Neural progenitor cell (in vitro differentiated cells): ENCODE results near the gene MASTL. TPM values are rescaled to one million over a fixed set of nuclear protein-coding genes. Genes with fewer than 3 reads are reported as not detected.

Experiments used
- DNase-seq: peaks from one replicate; pipeline ENCODE4 v3.0.0-alpha.2; 2016; ENCODE audit warnings: low spot score
- H2AFZ ChIP-seq: fragments of 200-600 bp; sonication (generic); replicated peaks from 2 replicates; pipeline ENCODE4 v1.6.1; 2016; ENCODE audit warnings: antibody characterized with exemption
- H3F3A ChIP-seq: fragments of 200-600 bp; sonication (generic); 2 replicates; pipeline ENCODE4 v1.6.1; 2016; ENCODE audit warnings: antibody characterized with exemption, low read depth
- H3K27ac ChIP-seq: fragments of 200-600 bp; sonication (generic); 2 replicates; pipeline ENCODE4 v1.5.1; 2016; ENCODE audit warnings: mild to moderate bottlenecking
- H3K27me3 ChIP-seq: fragments of 200-600 bp; sonication (generic); 2 replicates; pipeline ENCODE4 v1.6.1; 2016; ENCODE audit warnings: mild to moderate bottlenecking, moderate library complexity
- H3K36me3 ChIP-seq: fragments of 200-600 bp; sonication (generic); 2 replicates; pipeline ENCODE4 v1.5.1; 2016
- H3K4me1 ChIP-seq: fragments of 200-600 bp; sonication (generic); 2 replicates; pipeline ENCODE4 v1.6.1; 2016; ENCODE audit warnings: mixed run types
- H3K4me2 ChIP-seq: fragments of 200-600 bp; sonication (generic); 2 replicates; pipeline ENCODE4 v1.6.1; 2016
- H3K4me3 ChIP-seq: fragments of 200-600 bp; sonication (generic); 2 replicates; pipeline ENCODE4 v1.5.1; 2016
- H3K79me2 ChIP-seq: fragments of 200-600 bp; sonication (generic); 2 replicates; pipeline ENCODE4 v1.6.1; 2016; ENCODE audit warnings: low read depth
- H3K9ac ChIP-seq: fragments of 200-600 bp; sonication (generic); 2 replicates; pipeline ENCODE4 v1.6.1; 2016
- H3K9me3 ChIP-seq: fragments of 200-600 bp; sonication (generic); 2 replicates; pipeline ENCODE4 v1.5.1; 2016; ENCODE audit warnings: low read depth
- H4K20me1 ChIP-seq: fragments of 200-600 bp; sonication (generic); 2 replicates; pipeline ENCODE4 v1.6.1; 2016; ENCODE audit warnings: low read depth
- H3K27ac Mint-ChIP-seq: 3 replicates; pipeline ENCODE4 v1.8.0; 2021; ENCODE audit warnings: mixed read lengths
- H3K27me3 Mint-ChIP-seq: 2 replicates; pipeline ENCODE4 v1.8.0; 2022; ENCODE audit warnings: low read depth, mild to moderate bottlenecking, inconsistent platforms, moderate library complexity, mixed read lengths; ENCODE audit not compliant: insufficient read depth
- H3K36me3 Mint-ChIP-seq: 3 replicates; pipeline ENCODE4 v1.8.0; 2021; ENCODE audit warnings: mixed read lengths
- H3K4me1 Mint-ChIP-seq: 3 replicates; pipeline ENCODE4 v1.8.0; 2021; ENCODE audit warnings: mixed read lengths
- H3K4me3 Mint-ChIP-seq: 3 replicates; pipeline ENCODE4 v1.8.0; 2021; ENCODE audit warnings: mild to moderate bottlenecking, moderate library complexity, mixed read lengths
- H3K9me3 Mint-ChIP-seq: 3 replicates; pipeline ENCODE4 v1.8.0; 2020; ENCODE audit warnings: mixed read lengths
- EZH2 ChIP-seq: fragments of 200-600 bp; sonication (generic); IDR thresholded peaks from 2 replicates; pipeline ENCODE4 v1.6.1; 2017; ENCODE audit warnings: antibody characterized with exemption, mild to moderate bottlenecking, moderate library complexity
- EZH2phosphoT487 ChIP-seq: fragments of 200-600 bp; sonication (generic); IDR thresholded peaks from 2 replicates; pipeline ENCODE4 v1.6.1; 2017; ENCODE audit warnings: antibody characterized with exemption
- total RNA-seq: library from RNA; depleted of rRNA; stranded (reverse); fragments of >200 nt; gene quantifications from 2 replicates; pipeline ENCODE4 v1.2.3, GENCODE V29; 2015; ENCODE audit warnings: low replicate concordance
- TF ChIP-seq, protein P1 (sequence below): fragments of 200-600 bp; sonication (generic); IDR thresholded peaks from 2 replicates; pipeline ENCODE4 v1.5.1; 2017; ENCODE audit warnings: antibody characterized with exemption, mild to moderate bottlenecking

The MASTL gene
- total RNA-seq: 56.1 and 84.3 TPM in 2 replicates

DNA sequence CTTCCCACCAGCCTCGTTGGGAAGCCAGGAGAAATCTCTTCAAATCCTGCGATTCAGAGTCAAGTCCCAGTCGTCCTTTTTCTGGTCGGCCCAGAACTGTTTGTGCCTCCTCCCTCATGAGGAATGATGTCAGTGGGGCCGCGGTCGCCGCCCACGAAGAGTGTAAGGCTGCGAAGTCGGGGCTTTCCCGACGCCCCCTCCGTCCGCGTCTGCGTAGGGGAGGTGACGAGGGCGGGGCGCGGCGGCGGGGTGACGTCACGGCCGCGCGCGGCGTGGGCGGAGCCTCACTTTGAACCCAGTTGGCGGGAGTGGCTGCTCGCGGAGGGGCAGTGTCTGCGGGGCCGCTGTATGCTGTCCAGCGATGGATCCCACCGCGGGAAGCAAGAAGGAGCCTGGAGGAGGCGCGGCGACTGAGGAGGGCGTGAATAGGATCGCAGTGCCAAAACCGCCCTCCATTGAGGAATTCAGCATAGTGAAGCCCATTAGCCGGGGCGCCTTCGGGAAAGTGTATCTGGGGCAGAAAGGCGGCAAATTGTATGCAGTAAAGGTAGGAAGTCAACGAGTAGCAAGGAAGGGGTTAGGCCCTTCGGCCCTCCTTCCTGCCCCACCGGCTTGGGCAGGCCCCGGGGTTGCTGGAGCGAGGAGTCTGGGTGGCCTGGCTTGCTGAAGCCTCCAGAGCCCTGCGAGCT, at the start of gene MASTL:
Gene MASTL (plus strand): TSS at position 287 of the 689 bp plus-strand sequence. CDS start 75 bp downstream, at position 362.
- H3K79me2 ChIP-seq: peaks cover 80% of the 10 kb centered on the region
- H3K9me3 Mint-ChIP-seq: no peaks in the 10 kb centered on the region

DNA sequence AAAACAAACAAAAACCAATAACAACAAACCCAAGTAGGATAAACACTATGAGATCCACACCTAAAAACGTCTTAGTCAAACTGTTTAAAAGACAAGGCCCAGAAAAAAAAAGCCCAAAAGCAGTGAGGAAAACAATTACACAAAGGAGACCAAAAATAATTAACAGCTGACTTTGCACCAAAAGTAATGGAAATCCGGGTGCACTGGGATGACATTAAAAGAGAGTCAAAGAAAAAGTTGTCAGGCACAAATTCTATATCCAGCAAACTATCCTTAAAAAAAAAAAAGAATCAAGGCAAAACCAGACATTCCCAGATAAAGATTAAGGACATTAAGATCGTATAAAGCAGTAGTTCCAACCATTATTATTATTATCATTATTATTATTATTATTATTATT, 47.0 kb upstream of the MASTL start:
- Histone ChIP-seq H3K27me3 (no peaks in the 10 kb centered on the region), H3K4me3 (no peak overlapping the region), H3K4me2 (no peak overlapping the region), H4K20me1 (no peaks in the 10 kb centered on the region), H3K27ac (no peak overlapping the region), H3K9me3 (no peaks in the 10 kb centered on the region), H3K36me3 (peaks cover 10% of the 10 kb centered on the region), H3F3A (no peaks in the 10 kb centered on the region), H3K4me1 (no peaks in the 10 kb centered on the region), H2AFZ (no peak overlapping the region), H3K9ac (no peak overlapping the region), H3K79me2 (no peaks in the 10 kb centered on the region)
- DNase-seq: no peak
- H3K9me3 Mint-ChIP-seq: no peaks in the 10 kb centered on the region
- TF ChIP-seq, protein P1, sequence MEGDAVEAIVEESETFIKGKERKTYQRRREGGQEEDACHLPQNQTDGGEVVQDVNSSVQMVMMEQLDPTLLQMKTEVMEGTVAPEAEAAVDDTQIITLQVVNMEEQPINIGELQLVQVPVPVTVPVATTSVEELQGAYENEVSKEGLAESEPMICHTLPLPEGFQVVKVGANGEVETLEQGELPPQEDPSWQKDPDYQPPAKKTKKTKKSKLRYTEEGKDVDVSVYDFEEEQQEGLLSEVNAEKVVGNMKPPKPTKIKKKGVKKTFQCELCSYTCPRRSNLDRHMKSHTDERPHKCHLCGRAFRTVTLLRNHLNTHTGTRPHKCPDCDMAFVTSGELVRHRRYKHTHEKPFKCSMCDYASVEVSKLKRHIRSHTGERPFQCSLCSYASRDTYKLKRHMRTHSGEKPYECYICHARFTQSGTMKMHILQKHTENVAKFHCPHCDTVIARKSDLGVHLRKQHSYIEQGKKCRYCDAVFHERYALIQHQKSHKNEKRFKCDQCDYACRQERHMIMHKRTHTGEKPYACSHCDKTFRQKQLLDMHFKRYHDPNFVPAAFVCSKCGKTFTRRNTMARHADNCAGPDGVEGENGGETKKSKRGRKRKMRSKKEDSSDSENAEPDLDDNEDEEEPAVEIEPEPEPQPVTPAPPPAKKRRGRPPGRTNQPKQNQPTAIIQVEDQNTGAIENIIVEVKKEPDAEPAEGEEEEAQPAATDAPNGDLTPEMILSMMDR: no peak
- no peak for TF ChIP-seq EZH2phosphoT487
- no peak for TF ChIP-seq EZH2
- no peak overlapping the region for H3K4me3 Mint-ChIP-seq
- peaks cover 39% of the 10 kb centered on the region for H3K36me3 Mint-ChIP-seq
- H3K27ac Mint-ChIP-seq: no peak overlapping the region
- no peaks in the 10 kb centered on the region for H3K4me1 Mint-ChIP-seq
- peaks cover 2% of the 10 kb centered on the region for H3K27me3 Mint-ChIP-seq

More for the DNA sequence above, at the start of gene MASTL:
- H3K27me3 Mint-ChIP-seq: peaks cover 13% of the 10 kb centered on the region
- peak; percentile 90 for DNase-seq
- peak within 1 kb of the TSS; percentile 100 for H3K27ac Mint-ChIP-seq
- Histone ChIP-seq H3K27ac (peak within 1 kb of the TSS; percentile 84), H2AFZ (peak within 1 kb of the TSS; percentile 90), H3K9me3 (no peaks in the 10 kb centered on the region), H3F3A (peaks cover 21% of the 10 kb centered on the region), H3K4me3 (peak within 1 kb of the TSS; percentile 80), H4K20me1 (peaks cover 21% of the 10 kb centered on the region), H3K4me1 (peaks cover 22% of the 10 kb centered on the region), H3K4me2 (peak within 1 kb of the TSS; percentile 91), H3K9ac (peak within 1 kb of the TSS; percentile 83), H3K36me3 (peaks cover 10% of the 10 kb centered on the region), H3K27me3 (no peaks in the 10 kb centered on the region)
- H3K4me3 Mint-ChIP-seq: peak within 1 kb of the TSS; percentile 100
- TF ChIP-seq EZH2phosphoT487: no peak
- no peak for TF ChIP-seq EZH2
- TF ChIP-seq, protein P1: no peak
- peaks cover 29% of the 10 kb centered on the region for H3K4me1 Mint-ChIP-seq
- H3K36me3 Mint-ChIP-seq: peaks cover 9% of the 10 kb centered on the region

- DNase-seq: no peak
- H3K4me1 Mint-ChIP-seq: no peaks in the 10 kb centered on the region
- TF ChIP-seq EZH2: no peak
- TF ChIP-seq EZH2phosphoT487: no peak
- TF ChIP-seq, protein P1: no peak
- H3K9me3 Mint-ChIP-seq: no peaks in the 10 kb centered on the region
- H3K79me2 ChIP-seq: no peaks in the 10 kb centered on the region
- no peaks in the 10 kb centered on the region for H3K27me3 ChIP-seq
- peaks cover 13% of the 10 kb centered on the region for H3K36me3 Mint-ChIP-seq
- peaks cover 5% of the 10 kb centered on the region for H4K20me1 ChIP-seq
- H3K9ac ChIP-seq: no peak overlapping the region
- no peak overlapping the region for H3K4me3 Mint-ChIP-seq
- H3K36me3 ChIP-seq: peaks cover 31% of the 10 kb centered on the region
- H3K27me3 Mint-ChIP-seq: no peaks in the 10 kb centered on the region
- H3K4me2 ChIP-seq: no peak overlapping the region
- H3K27ac ChIP-seq: no peak overlapping the region
- H3K9me3 ChIP-seq: no peaks in the 10 kb centered on the region
- no peak overlapping the region for H3K4me3 ChIP-seq
- H3F3A ChIP-seq: no peaks in the 10 kb centered on the region
- no peak overlapping the region for H3K27ac Mint-ChIP-seq
- H3K4me1 ChIP-seq: no peaks in the 10 kb centered on the region
- no peak overlapping the region for H2AFZ ChIP-seq
Measured at GRCh38 chr10:27134371-27134770, 20.8 kb upstream of the MASTL start.
